HepG2 (cell line): ENCODE results near the gene TSEN54. TPM values are rescaled to one million over a fixed set of nuclear protein-coding genes. Genes with fewer than 3 reads are reported as not detected.

ENCODE experiments used
- ATAC-seq: fragments of 200-7000 bp; cut with Tn5 transposase; 3 replicates; pipeline ENCODE4 v1.9.1; 2020; ENCODE audit warnings: mild to moderate bottlenecking, moderate library complexity
- BruUV-seq: library from RNA; stranded (reverse); fragments of 400-500 nt; replicated peaks from 2 replicates; lab custom pipeline; 2021; lab: Mats Ljungman, UMichigan
- CTCF ChIA-PET: fragments of 300-600 bp; formaldehyde crosslinking; extraction: SDS; loops from one replicate; lab custom pipeline; 2021; ENCODE audit warnings: low total read pairs, inconsistent platforms, low intra/inter-chr PET ratio; lab: Yijun Ruan, JAX
- POLR2A ChIA-PET: fragments of 350-600 bp; sonication (Branson Sonifier 250); formaldehyde crosslinking; loops from one replicate; lab custom pipeline; 2020; ENCODE audit warnings: antibody characterized with exemption, inconsistent platforms; lab: Yijun Ruan, JAX
- DNase-seq: peaks from one replicate; pipeline ENCODE4 v3.0.0-alpha.2; 2015; ENCODE audit warnings: low spot score
- FAIRE-seq: peaks from 3 replicates; lab custom pipeline; 2011; peaks lifted over from hg19 to GRCh38; lab: Jason Lieb, UNC
- H2AFZ ChIP-seq: one replicate; pipeline ENCODE4 v1.6.1; 2011; ENCODE audit warnings: low read length, inconsistent platforms
- H3K27ac ChIP-seq: fragments of 300-600 bp; 3 replicates; pipeline ENCODE4 v1.8.0; 2011; ENCODE audit warnings: mixed run types, mild to moderate bottlenecking, mixed read lengths, low read length, inconsistent platforms; ENCODE audit not compliant: insufficient read depth; ENCODE audit errors: extremely low read length
- H3K27me3 ChIP-seq, 2 experiments: fragments of 200-600 bp in 1 of 2; 2 replicates in 1 of 2; 3 replicates in 1 of 2; pipeline versions ENCODE4 v1.6.0 to v1.8.0; 2011; ENCODE audit warnings: low read length in 2 of 2, mild to moderate bottlenecking in 2 of 2, moderate library complexity in 2 of 2, inconsistent platforms in 1 of 2; ENCODE audit not compliant: insufficient read depth in 2 of 2, control insufficient read depth in 1 of 2
- H3K36me3 ChIP-seq, 2 experiments: fragments of 200-600 bp in 1 of 2; replicated peaks in 1 of 2; 2 replicates in 1 of 2; 3 replicates in 1 of 2; pipeline versions ENCODE4 v1.5.1 to v1.8.0; 2011; ENCODE audit warnings: low read length in 2 of 2, inconsistent platforms in 1 of 2; ENCODE audit not compliant: insufficient read depth in 2 of 2, control insufficient read depth in 1 of 2
- H3K4me1 ChIP-seq: 2 replicates; pipeline ENCODE4 v1.5.1; 2012; ENCODE audit warnings: low read length, inconsistent platforms; ENCODE audit not compliant: insufficient read depth
- H3K4me2 ChIP-seq: 2 replicates; pipeline ENCODE4 v1.6.0; 2011; ENCODE audit warnings: low read depth, low read length, inconsistent platforms
- H3K4me3 ChIP-seq, 3 experiments: fragments of 200-600 bp in 1 of 3; sonication (generic), shearing (Covaris generic) in 1 of 3; replicated peaks in 1 of 3; 2 replicates each; pipeline ENCODE4 v1.5.1; 2011 to 2016; ENCODE audit warnings: low read length in 3 of 3, inconsistent platforms in 2 of 3, low read depth in 2 of 3, mild to moderate bottlenecking in 2 of 3, control low read depth in 1 of 3, mixed read lengths in 1 of 3; ENCODE audit not compliant: insufficient read depth in 1 of 3
- H3K79me2 ChIP-seq: one replicate; pipeline ENCODE4 v1.6.1; 2011; ENCODE audit warnings: low read length, inconsistent platforms; ENCODE audit not compliant: insufficient read depth
- H3K9ac ChIP-seq: 2 replicates; pipeline ENCODE4 v1.6.0; 2011; ENCODE audit warnings: mild to moderate bottlenecking, low read depth, low read length, inconsistent platforms; ENCODE audit not compliant: insufficient read depth
- H3K9me3 ChIP-seq: 2 replicates; pipeline ENCODE4 v1.5.1; 2012; ENCODE audit warnings: mild to moderate bottlenecking, low read length
- H4K20me1 ChIP-seq: 2 replicates; pipeline ENCODE4 v1.6.0; 2011; ENCODE audit warnings: inconsistent platforms, mild to moderate bottlenecking, low read length, moderate library complexity; ENCODE audit not compliant: insufficient read depth
- AHDC1 ChIP-seq: sonication (generic); formaldehyde crosslinking; IDR thresholded peaks from 2 replicates; pipeline ENCODE4 v1.5.1; 2020; ENCODE audit warnings: mild to moderate bottlenecking, missing genetic modification reagents, borderline replicate concordance
- ATF5 ChIP-seq: sonication (generic); formaldehyde crosslinking; IDR thresholded peaks from 2 replicates; pipeline ENCODE4 v1.4.0; 2020; ENCODE audit warnings: mild to moderate bottlenecking, low read depth, missing genetic modification reagents
- MIXL1 ChIP-seq: IDR thresholded peaks from 2 replicates; pipeline ENCODE4 v1.6.1; 2016
- NFAT5 ChIP-seq: sonication (generic); formaldehyde crosslinking; IDR thresholded peaks from 2 replicates; pipeline ENCODE4 v1.4.0; 2020; ENCODE audit warnings: missing genetic modification reagents
- TGIF2 ChIP-seq: IDR thresholded peaks from 2 replicates; pipeline ENCODE4 v1.6.1; 2016; ENCODE audit warnings: control low read depth, missing compliant biosample characterization
- UBTF ChIP-seq: sonication (generic); formaldehyde crosslinking; IDR thresholded peaks from 2 replicates; pipeline ENCODE4 v1.4.0; 2020; ENCODE audit warnings: mild to moderate bottlenecking, missing genetic modification reagents
- ZNF329 ChIP-seq: sonication (generic); formaldehyde crosslinking; IDR thresholded peaks from 2 replicates; pipeline ENCODE4 v1.9.0; 2021; ENCODE audit warnings: low read depth, mild to moderate bottlenecking, missing genetic modification reagents
- WGBS: methylation state at CpG from one replicate; pipeline ENCODE4 v1.1.6; 2017; ENCODE audit warnings: low lambda C conversion rate; 5-methylcytosine and 5-hydroxymethylcytosine counted together
- in situ Hi-C: cut with HindIII; loops from 2 replicates; pipeline ENCODE4 v1.10.0; 2017; ENCODE audit warnings: low pct_unique_long_range_greater_than_20kb; ENCODE audit not compliant: extremely low pct_ligation_motif_present
- intact Hi-C: fragments of 100-400 bp; cut with micrococcal nuclease; formaldehyde crosslinking; loops from one replicate; pipeline ENCODE4 v1.10.0; 2022; ENCODE audit not compliant: unreplicated experiment
- polyA plus RNA-seq, 8 experiments: library from polyadenylated mRNA; depleted of rRNA in 3 of 8; stranded (reverse) in 7 of 8; unstranded in 1 of 8; fragments of >200 nt; fragmentation: Illumina TruSeq in 4 of 8; extraction: Trizol in 4 of 8; gene quantifications; 2 replicates each; pipeline versions ENCODE4 v1.2.1 to v1.2.3, GENCODE V29; 2011 to 2016; ENCODE audit warnings: low read depth in 4 of 8, missing spikeins in 1 of 8, mixed read lengths in 1 of 8; ENCODE audit not compliant: insufficient read depth in 1 of 8
- total RNA-seq, 5 experiments: library from RNA; depleted of rRNA; stranded (reverse); fragments of >200 nt; fragmentation: Illumina TruSeq; extraction: Trizol; gene quantifications; 2 replicates each; pipeline ENCODE4 v1.2.3, GENCODE V29; 2016; ENCODE audit warnings: low read depth in 1 of 5
- TF ChIP-seq, protein P1 (sequence below): sonication (generic); formaldehyde crosslinking; IDR thresholded peaks from 2 replicates; pipeline ENCODE4 v1.4.0; 2020; ENCODE audit warnings: missing genetic modification reagents

The TSEN54 gene
- total and polyA plus RNA-seq, 2 of the 13 experiments (the other 11 are each of a cell fraction or from before 2014, with no cell fraction given) = 62.9 to 63.3 TPM

DNA sequence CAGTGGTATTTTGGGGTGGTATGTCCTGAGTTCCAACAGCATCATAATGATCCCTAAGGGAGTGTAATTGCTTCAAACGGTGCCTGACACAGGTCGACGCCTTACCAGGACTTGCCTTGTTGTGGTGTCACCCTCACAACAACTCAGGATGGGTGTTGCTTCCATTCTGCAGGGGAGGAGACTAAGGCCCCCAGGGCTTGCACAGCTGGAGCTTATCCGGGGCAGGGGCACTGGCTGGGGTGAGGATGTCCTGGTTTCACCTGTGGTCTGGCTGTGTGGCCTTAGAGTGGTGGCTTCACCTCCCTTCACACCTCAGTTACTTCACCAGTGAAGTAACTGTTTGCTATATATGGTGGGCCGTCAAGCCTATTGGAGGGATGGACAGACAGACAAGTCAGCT is 32.5 kb downstream of the TSEN54 start:
- in situ Hi-C loops (no loop called here), intact Hi-C loops (loop anchor here (1.0 kb wide), 1 partner anchor 8 kb away; no protein-coding TSS in a partner anchor)
- H3K9me3 ChIP-seq = no peaks in the 10 kb centered on the region
- H2AFZ ChIP-seq = no peak overlapping the region
- H4K20me1 ChIP-seq = no peaks in the 10 kb centered on the region
- peak overlapping the region; percentile 66 for H3K27ac ChIP-seq
- peak overlapping the region; percentile 96 for H3K4me2 ChIP-seq
- WGBS = 89% methylated on average over 5 of the region's 5 CpGs
- H3K27me3 ChIP-seq = no peaks in the 10 kb centered on the region
- peak overlapping the region; percentile 43; the same call in 1 of the 2 replicates for H3K9ac ChIP-seq
- ATAC-seq (no peak), DNase-seq (no peak), FAIRE-seq (no peak)
- peaks cover 6 to 20% of the 10 kb centered on the region in 2 experiments; a peak in 3 of 5 replicates for H3K36me3 ChIP-seq
- H3K4me1 ChIP-seq = peaks cover 53% of the 10 kb centered on the region
- no TSS peak for BruUV-seq
- ChIA-PET CTCF (no interaction called here), POLR2A (interaction anchor here (0.9 to 2.7 kb wide), 10 partner anchors 10 to 231 kb away, joined by 3 to 28 read pairs (median 6); partner anchors contain the start of genes LLGL2 and TMEM94)
- no peaks in the 10 kb centered on the region for H3K79me2 ChIP-seq
- H3K4me3 ChIP-seq = peak overlapping the region in 1 of 3 experiments; percentile 72; a peak in 1 of 6 replicates
- no peak for TF ChIP-seq ZNF329 (CRISPR knock-in tag)
- no peak for TF ChIP-seq AHDC1 (CRISPR knock-in tag)
- no peak for TF ChIP-seq TGIF2 (CRISPR knock-in tag)
- TF ChIP-seq MIXL1 (CRISPR knock-in tag) = no peak
- 0 out of 2 replicates have a peak, but pooled peaks have one; percentile 13 for TF ChIP-seq NFAT5 (CRISPR knock-in tag)
- TF ChIP-seq UBTF = no peak
- TF ChIP-seq ATF5 = 0 out of 2 replicates have a peak, but pooled peaks have one; percentile 5
- TF ChIP-seq, protein P1, sequence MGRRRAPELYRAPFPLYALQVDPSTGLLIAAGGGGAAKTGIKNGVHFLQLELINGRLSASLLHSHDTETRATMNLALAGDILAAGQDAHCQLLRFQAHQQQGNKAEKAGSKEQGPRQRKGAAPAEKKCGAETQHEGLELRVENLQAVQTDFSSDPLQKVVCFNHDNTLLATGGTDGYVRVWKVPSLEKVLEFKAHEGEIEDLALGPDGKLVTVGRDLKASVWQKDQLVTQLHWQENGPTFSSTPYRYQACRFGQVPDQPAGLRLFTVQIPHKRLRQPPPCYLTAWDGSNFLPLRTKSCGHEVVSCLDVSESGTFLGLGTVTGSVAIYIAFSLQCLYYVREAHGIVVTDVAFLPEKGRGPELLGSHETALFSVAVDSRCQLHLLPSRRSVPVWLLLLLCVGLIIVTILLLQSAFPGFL (CRISPR knock-in tag) = 0 out of 2 replicates have a peak, but pooled peaks have one; percentile 20
